B cell (primary cell): ENCODE measurements around the gene VOPP1.

Source experiments
- CTCF ChIP-seq: fragments of 200-600 bp; IDR thresholded peaks from one replicate; pipeline ENCODE4 v1.8.0; 2022; ENCODE audit warnings: antibody characterized with exemption, mild to moderate bottlenecking
- EZH2 ChIP-seq: IDR thresholded peaks from 2 replicates; pipeline ENCODE4 v1.6.1; 2012; ENCODE audit warnings: borderline replicate concordance, low read depth, mild to moderate bottlenecking, moderate library complexity, low read length; ENCODE audit not compliant: insufficient read depth, poor library complexity, severe bottlenecking

- TF ChIP-seq CTCF, result no peak
- TF ChIP-seq EZH2, result no peak
These were observed 38.6 kb downstream of the VOPP1 start for GRCh38 chr7:55533729-55534080.
